ENCODE data around the gene INPP5E. TPM values are rescaled to one million over a fixed set of nuclear protein-coding genes. Genes with fewer than 3 reads are reported as not detected.

INPP5E gene
- total RNA-seq (2014; rRNA removed; shearing (Covaris generic)): 2.4 and 3.9 TPM in 2 replicates

- DNase-seq (ENCODE audit: low spot score): no peak
These were observed at the start of gene INPP5E for GRCh38 chr9:136439481-136440408. Gene INPP5E, minus strand, starts transcription at chr9:136439845. Its CDS starts 426 bp downstream, at chr9:136439419.

GRCh38 chr9:136488247-136489214 is 48.9 kb upstream of the INPP5E start:
- DNase-seq (ENCODE audit: low spot score): peak; percentile 35

GRCh38 chr9:136487672-136488071 is 48.0 kb upstream of the INPP5E start:
- no peak for DNase-seq (ENCODE audit: low spot score)

- DNase-seq (ENCODE audit: low spot score): no peak
These were observed 47.4 kb upstream of the INPP5E start for GRCh38 chr9:136486823-136487620.

GRCh38 chr9:136486131-136486530 is 46.5 kb upstream of the INPP5E start:
- DNase-seq (ENCODE audit: low spot score): no peak

GRCh38 chr9:136485049-136486045 is 45.7 kb upstream of the INPP5E start:
- DNase-seq (ENCODE audit: low spot score): peak; percentile 59

- no peak for DNase-seq (ENCODE audit: low spot score)
These were observed 44.8 kb upstream of the INPP5E start for GRCh38 chr9:136484153-136485048.

- DNase-seq (ENCODE audit: low spot score): peak; percentile 86
These were observed 44.0 kb upstream of the INPP5E start for GRCh38 chr9:136483589-136484152.

- peak; percentile 91 for DNase-seq (ENCODE audit: low spot score)
These were observed 43.3 kb upstream of the INPP5E start, which contains the start of gene SEC16A for GRCh38 chr9:136482793-136483588. Gene SEC16A, minus strand, starts transcription at chr9:136483040. Its CDS starts 5,425 bp downstream, at chr9:136477615.

GRCh38 chr9:136482046-136482792 is 42.6 kb upstream of the INPP5E start:
- DNase-seq (ENCODE audit: low spot score): no peak

- no peak for DNase-seq (ENCODE audit: low spot score)
These were observed 41.9 kb upstream of the INPP5E start for GRCh38 chr9:136481558-136481957.

- DNase-seq (ENCODE audit: low spot score): no peak
These were observed 36.9 kb upstream of the INPP5E start for GRCh38 chr9:136476369-136477150.

GRCh38 chr9:136474974-136475865 is 35.6 kb upstream of the INPP5E start:
- DNase-seq (ENCODE audit: low spot score): no peak

- DNase-seq (ENCODE audit: low spot score): no peak
These were observed 34.5 kb upstream of the INPP5E start for GRCh38 chr9:136474021-136474640.

- DNase-seq (ENCODE audit: low spot score): no peak
These were observed 33.7 kb upstream of the INPP5E start for GRCh38 chr9:136473354-136473721.

Measured in H4 (cell line).